Mesodermal cell (in vitro differentiated cells): ENCODE measurements around the gene MCC.

Source experiments
- H3K27ac ChIP-seq: 2 replicates; pipeline ENCODE4 v1.7.0; 2013; ENCODE audit warnings: mild to moderate bottlenecking, low read depth, low read length, moderate library complexity; ENCODE audit not compliant: severe bottlenecking
- H3K36me3 ChIP-seq: 2 replicates; pipeline ENCODE4 v1.7.1; 2013; ENCODE audit warnings: mild to moderate bottlenecking, low read length, moderate library complexity; ENCODE audit not compliant: control insufficient read depth, insufficient read depth
- H3K4me1 ChIP-seq: one replicate; pipeline ENCODE4 v1.7.1; 2013; ENCODE audit warnings: mild to moderate bottlenecking, low read length; ENCODE audit not compliant: insufficient read depth, control insufficient read depth, poor library complexity, severe bottlenecking
- H3K4me3 ChIP-seq: 2 replicates; pipeline ENCODE4 v1.7.0; 2013; ENCODE audit warnings: low read length, control low read depth, mild to moderate bottlenecking; ENCODE audit not compliant: insufficient read depth, poor library complexity, severe bottlenecking; ENCODE audit errors: extremely low read depth
- H3K9me3 ChIP-seq: 2 replicates; pipeline ENCODE4 v1.7.1; 2013; ENCODE audit warnings: mild to moderate bottlenecking, low read length, moderate library complexity; ENCODE audit not compliant: control insufficient read depth
- WGBS, 2 experiments: methylation state at CpG; one replicate each; pipeline ENCODE4 v1.1.5; 2013; ENCODE audit warnings: missing lambda C conversion rate in 2 of 2; ENCODE audit not compliant: insufficient coverage in 2 of 2; 5-methylcytosine and 5-hydroxymethylcytosine counted together

The MCC gene

GRCh38 chr5:113217619-113218184 lies 270.6 kb downstream of the MCC start:
- WGBS, 2 experiments = 74 to 75% methylated on average over 3 to 7 of the region's 9 CpGs
- Histone ChIP-seq H3K9me3 (no peaks in the 10 kb centered on the region), H3K4me1 (peaks cover 42% of the 10 kb centered on the region), H3K27ac (no peak overlapping the region), H3K36me3 (no peaks in the 10 kb centered on the region), H3K4me3 (no peak overlapping the region)

GRCh38 chr5:113216545-113216944 lies 271.7 kb downstream of the MCC start:
- no peak overlapping the region for H3K4me3 ChIP-seq
- H3K9me3 ChIP-seq = no peaks in the 10 kb centered on the region
- WGBS, 2 experiments = 67 to 80% methylated on average over 1 to 2 of the region's 3 CpGs
- H3K36me3 ChIP-seq = no peaks in the 10 kb centered on the region
- H3K4me1 ChIP-seq = peaks cover 42% of the 10 kb centered on the region
- no peak overlapping the region for H3K27ac ChIP-seq

GRCh38 chr5:113215401-113216060 lies 272.7 kb downstream of the MCC start:
- 82 to 84% methylated on average over 5 to 7 of the region's 9 CpGs for WGBS, 2 experiments
- no peaks in the 10 kb centered on the region for H3K9me3 ChIP-seq
- no peaks in the 10 kb centered on the region for H3K36me3 ChIP-seq
- no peak overlapping the region for H3K27ac ChIP-seq
- H3K4me3 ChIP-seq = no peak overlapping the region
- H3K4me1 ChIP-seq = peaks cover 42% of the 10 kb centered on the region

GRCh38 chr5:113214606-113215323 lies 273.5 kb downstream of the MCC start:
- Histone ChIP-seq H3K27ac (no peak overlapping the region), H3K36me3 (no peaks in the 10 kb centered on the region), H3K4me3 (no peak overlapping the region), H3K9me3 (no peaks in the 10 kb centered on the region), H3K4me1 (peaks cover 42% of the 10 kb centered on the region)
- WGBS, 2 experiments = 80 to 100% methylated on average over 1 of the region's 1 CpG

- H3K36me3 ChIP-seq = no peaks in the 10 kb centered on the region
- H3K27ac ChIP-seq = no peak overlapping the region
- H3K4me1 ChIP-seq = peaks cover 33% of the 10 kb centered on the region
- H3K4me3 ChIP-seq = no peak overlapping the region
- H3K9me3 ChIP-seq = no peaks in the 10 kb centered on the region
- 59 to 68% methylated on average over 11 to 12 of the region's 14 CpGs for WGBS, 2 experiments
Observed at GRCh38 chr5:113213551-113214425, 274.5 kb downstream of the MCC start.

GRCh38 chr5:113212244-113212920 lies 275.9 kb downstream of the MCC start:
- peaks cover 19% of the 10 kb centered on the region for H3K4me1 ChIP-seq
- H3K9me3 ChIP-seq = no peaks in the 10 kb centered on the region
- no peak overlapping the region for H3K27ac ChIP-seq
- no peaks in the 10 kb centered on the region for H3K36me3 ChIP-seq
- H3K4me3 ChIP-seq = no peak overlapping the region
- WGBS, 2 experiments = 60 to 72% methylated on average over 5 of the region's 5 CpGs

GRCh38 chr5:113209498-113209897 lies 278.8 kb downstream of the MCC start:
- Histone ChIP-seq H3K9me3 (no peaks in the 10 kb centered on the region), H3K36me3 (no peaks in the 10 kb centered on the region), H3K4me3 (no peak overlapping the region), H3K27ac (no peak overlapping the region), H3K4me1 (peaks cover 26% of the 10 kb centered on the region)
- whole genome bisulfite sequencing, 2 experiments = 100% methylated on average over 1 of the region's 4 CpGs; no CpG with 5 or more reads in 1 of the 2 experiments

GRCh38 chr5:113205807-113206206 lies 282.4 kb downstream of the MCC start:
- no peaks in the 10 kb centered on the region for H3K36me3 ChIP-seq
- 97 to 100% methylated on average over 3 of the region's 3 CpGs for WGBS, 2 experiments
- no peak overlapping the region for H3K27ac ChIP-seq
- no peaks in the 10 kb centered on the region for H3K9me3 ChIP-seq
- H3K4me1 ChIP-seq = peaks cover 47% of the 10 kb centered on the region
- no peak overlapping the region for H3K4me3 ChIP-seq

- H3K4me3 ChIP-seq = no peak overlapping the region
- H3K36me3 ChIP-seq = no peaks in the 10 kb centered on the region
- peaks cover 47% of the 10 kb centered on the region for H3K4me1 ChIP-seq
- no peak overlapping the region for H3K27ac ChIP-seq
- no CpG with 5 or more reads among the region's 1 CpG for WGBS, 2 experiments
- H3K9me3 ChIP-seq = no peaks in the 10 kb centered on the region
Observed at GRCh38 chr5:113205323-113205722, 282.9 kb downstream of the MCC start.

GRCh38 chr5:113204525-113205161 lies 283.6 kb downstream of the MCC start:
- no peaks in the 10 kb centered on the region for H3K9me3 ChIP-seq
- no peaks in the 10 kb centered on the region for H3K36me3 ChIP-seq
- peaks cover 52% of the 10 kb centered on the region for H3K4me1 ChIP-seq
- no peak overlapping the region for H3K4me3 ChIP-seq
- peak overlapping the region; percentile 45 for H3K27ac ChIP-seq
- 94 to 96% methylated on average over 3 to 4 of the region's 7 CpGs for WGBS, 2 experiments
